Measurements from ENCODE around the gene TBX1. TPM values are rescaled to one million over a fixed set of nuclear protein-coding genes. Genes with fewer than 3 reads are reported as not detected.

The TBX1 gene
- total and polyA plus RNA-seq, 2 of the 13 experiments (the other 11 are each of a cell fraction or from before 2014, with no cell fraction given): not detected

- TF ChIP-seq AKNA (CRISPR knock-in tag; IDR thresholded peaks at IDR 0.05; ENCODE audit: borderline replicate concordance) (no peak), ZSCAN29 (CRISPR knock-in tag; conservative IDR thresholded peaks at IDR 0.05) (no peak), ZBTB4 (CRISPR knock-in tag; IDR thresholded peaks at IDR 0.05; ENCODE audit: borderline replicate concordance) (no peak)
- TF ChIP-seq, protein P1, sequence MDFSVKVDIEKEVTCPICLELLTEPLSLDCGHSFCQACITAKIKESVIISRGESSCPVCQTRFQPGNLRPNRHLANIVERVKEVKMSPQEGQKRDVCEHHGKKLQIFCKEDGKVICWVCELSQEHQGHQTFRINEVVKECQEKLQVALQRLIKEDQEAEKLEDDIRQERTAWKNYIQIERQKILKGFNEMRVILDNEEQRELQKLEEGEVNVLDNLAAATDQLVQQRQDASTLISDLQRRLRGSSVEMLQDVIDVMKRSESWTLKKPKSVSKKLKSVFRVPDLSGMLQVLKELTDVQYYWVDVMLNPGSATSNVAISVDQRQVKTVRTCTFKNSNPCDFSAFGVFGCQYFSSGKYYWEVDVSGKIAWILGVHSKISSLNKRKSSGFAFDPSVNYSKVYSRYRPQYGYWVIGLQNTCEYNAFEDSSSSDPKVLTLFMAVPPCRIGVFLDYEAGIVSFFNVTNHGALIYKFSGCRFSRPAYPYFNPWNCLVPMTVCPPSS (IDR thresholded peaks at IDR 0.05): no peak
These were observed 50.6 kb downstream of the TBX1 start (continued) for GRCh38 chr22:19811211-19811621.
